ENCODE results near the gene UBE2K.
"Not testable (repeated sequence)": the region's sequence is repeated elsewhere in the genome, so short reads cannot be mapped to it uniquely, and the experiment has no call there.

DNA sequence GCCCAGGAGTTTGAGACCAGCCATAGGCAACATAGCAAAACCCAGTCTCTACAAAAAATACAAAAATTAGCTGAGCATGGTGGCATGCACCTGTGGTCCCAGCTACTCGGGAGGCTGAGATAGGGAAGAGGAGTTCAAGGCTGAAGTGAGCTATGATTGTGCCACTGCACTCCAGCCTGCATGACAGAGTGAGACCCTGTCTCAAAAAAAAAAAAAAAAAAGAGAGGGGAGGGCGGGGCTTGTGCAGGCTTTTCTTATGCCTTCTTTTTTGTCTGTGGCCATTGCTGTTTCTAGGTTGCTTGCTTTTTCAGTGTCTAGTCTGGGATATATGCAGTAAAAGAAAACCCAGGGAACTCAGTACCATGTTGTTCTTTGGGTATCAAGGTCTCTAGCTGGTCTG lies 16.9 kb upstream of the UBE2K start:
- TF ChIP-seq, protein P1, sequence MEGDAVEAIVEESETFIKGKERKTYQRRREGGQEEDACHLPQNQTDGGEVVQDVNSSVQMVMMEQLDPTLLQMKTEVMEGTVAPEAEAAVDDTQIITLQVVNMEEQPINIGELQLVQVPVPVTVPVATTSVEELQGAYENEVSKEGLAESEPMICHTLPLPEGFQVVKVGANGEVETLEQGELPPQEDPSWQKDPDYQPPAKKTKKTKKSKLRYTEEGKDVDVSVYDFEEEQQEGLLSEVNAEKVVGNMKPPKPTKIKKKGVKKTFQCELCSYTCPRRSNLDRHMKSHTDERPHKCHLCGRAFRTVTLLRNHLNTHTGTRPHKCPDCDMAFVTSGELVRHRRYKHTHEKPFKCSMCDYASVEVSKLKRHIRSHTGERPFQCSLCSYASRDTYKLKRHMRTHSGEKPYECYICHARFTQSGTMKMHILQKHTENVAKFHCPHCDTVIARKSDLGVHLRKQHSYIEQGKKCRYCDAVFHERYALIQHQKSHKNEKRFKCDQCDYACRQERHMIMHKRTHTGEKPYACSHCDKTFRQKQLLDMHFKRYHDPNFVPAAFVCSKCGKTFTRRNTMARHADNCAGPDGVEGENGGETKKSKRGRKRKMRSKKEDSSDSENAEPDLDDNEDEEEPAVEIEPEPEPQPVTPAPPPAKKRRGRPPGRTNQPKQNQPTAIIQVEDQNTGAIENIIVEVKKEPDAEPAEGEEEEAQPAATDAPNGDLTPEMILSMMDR (IDR thresholded peaks at IDR 0.05), result not testable (repeated sequence)
- TF ChIP-seq POLR2A (IDR thresholded peaks at IDR 0.05), result not testable (repeated sequence)

All from body of pancreas (tissue), 4 donors.